ENCODE data around the gene DOHH. TPM values are rescaled to one million over a fixed set of nuclear protein-coding genes. Genes with fewer than 3 reads are reported as not detected.
"Not testable (repeated sequence)": the region's sequence is repeated elsewhere in the genome, so short reads cannot be mapped to it uniquely, and the experiment has no call there.

The DOHH gene
- total and polyA plus RNA-seq, 10 donors = 6.6 to 16.8 (median 10.7) TPM

DNA sequence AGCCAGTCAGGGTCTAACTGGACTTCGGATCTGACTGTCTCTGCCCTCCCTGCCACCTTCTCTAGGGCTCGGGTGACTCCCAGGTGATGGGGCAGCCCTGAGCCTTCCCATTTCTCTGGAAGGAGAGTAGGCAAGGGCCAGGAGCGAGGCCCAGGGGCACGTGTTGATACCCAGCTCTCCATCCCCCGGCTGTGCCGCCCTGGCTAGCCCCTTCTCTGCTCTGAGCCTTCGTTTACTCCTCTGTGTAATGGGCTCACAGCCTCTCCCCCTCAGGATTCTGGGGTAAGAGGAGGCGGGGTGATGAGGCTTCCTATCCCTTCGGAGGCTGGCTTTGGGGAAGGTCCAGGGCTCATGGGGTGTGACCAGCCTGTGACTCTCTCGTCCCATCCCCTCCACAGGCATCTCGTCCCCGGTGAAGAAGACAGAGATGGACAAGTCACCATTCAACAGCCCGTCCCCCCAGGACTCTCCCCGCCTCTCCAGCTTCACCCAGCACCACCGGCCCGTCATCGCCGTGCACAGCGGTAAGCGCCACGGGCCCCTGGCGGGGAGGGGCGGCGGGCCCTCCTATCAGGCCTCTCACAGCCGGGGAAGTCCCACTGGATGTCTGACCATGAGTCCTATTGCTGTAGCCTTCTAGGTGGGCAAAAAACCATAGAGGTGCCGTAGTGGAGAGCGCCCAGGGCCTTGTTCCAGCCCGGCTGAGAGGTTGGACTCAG lies 51.7 kb downstream of the DOHH start:
- Histone ChIP-seq H3K27me3 (replicated peaks in 1 of 7) (no peaks in the 10 kb centered on the region), H3K9me3 (no peaks in the 10 kb centered on the region), H3K4me1 (peaks cover 8 to 34% (median 23%) of the 10 kb centered on the region in 6 donors), H3K4me3 (no peak overlapping the region), H3K27ac (peak overlapping the region in 2 of 8 donors; percentile 0 to 11), H3K36me3 (peaks cover 0 to 98% (median 42%) of the 10 kb centered on the region in 6 donors)
- TF ChIP-seq POLR2A (IDR thresholded peaks at IDR 0.05) (no peak), POLR2AphosphoS5 (IDR thresholded peaks at IDR 0.05) (no peak)
- TF ChIP-seq, protein P1, sequence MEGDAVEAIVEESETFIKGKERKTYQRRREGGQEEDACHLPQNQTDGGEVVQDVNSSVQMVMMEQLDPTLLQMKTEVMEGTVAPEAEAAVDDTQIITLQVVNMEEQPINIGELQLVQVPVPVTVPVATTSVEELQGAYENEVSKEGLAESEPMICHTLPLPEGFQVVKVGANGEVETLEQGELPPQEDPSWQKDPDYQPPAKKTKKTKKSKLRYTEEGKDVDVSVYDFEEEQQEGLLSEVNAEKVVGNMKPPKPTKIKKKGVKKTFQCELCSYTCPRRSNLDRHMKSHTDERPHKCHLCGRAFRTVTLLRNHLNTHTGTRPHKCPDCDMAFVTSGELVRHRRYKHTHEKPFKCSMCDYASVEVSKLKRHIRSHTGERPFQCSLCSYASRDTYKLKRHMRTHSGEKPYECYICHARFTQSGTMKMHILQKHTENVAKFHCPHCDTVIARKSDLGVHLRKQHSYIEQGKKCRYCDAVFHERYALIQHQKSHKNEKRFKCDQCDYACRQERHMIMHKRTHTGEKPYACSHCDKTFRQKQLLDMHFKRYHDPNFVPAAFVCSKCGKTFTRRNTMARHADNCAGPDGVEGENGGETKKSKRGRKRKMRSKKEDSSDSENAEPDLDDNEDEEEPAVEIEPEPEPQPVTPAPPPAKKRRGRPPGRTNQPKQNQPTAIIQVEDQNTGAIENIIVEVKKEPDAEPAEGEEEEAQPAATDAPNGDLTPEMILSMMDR (IDR thresholded peaks at IDR 0.05 in 8 of 11, conservative IDR thresholded peaks at IDR 0.05 in 3 of 11) = no peak
- DNase-seq = no peak
- 94 to 98% (median 95%) methylated on average over 28 of the region's 28 CpGs for WGBS, 5 donors
- intact Hi-C loops (cut with DNase I; ENCODE audit: low total_unique reads) = no loop called here

DNA sequence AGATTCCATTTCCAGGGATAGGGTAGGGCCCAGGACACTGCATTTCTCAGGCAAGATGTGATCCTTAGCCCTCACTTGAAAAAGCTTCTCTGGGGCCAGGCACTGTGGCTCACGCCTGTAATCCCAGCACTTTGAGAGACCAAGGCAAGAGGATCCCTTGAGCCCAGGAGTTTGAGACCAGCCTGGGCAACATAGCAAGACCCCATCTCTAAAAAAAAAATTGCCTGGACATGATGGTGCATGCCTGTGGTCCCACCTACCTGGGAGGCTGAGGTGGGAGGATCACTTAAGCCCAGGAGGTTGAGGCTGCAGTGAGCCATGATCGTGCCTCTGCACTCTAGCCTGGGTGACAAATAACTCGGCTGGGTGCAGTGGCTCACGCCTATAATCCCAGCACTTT lies 53.8 kb downstream of the DOHH start:
- H3K27me3 ChIP-seq (replicated peaks in 1 of 7); H3K9me3 ChIP-seq; H3K4me3 ChIP-seq; DNase-seq; intact Hi-C loops (cut with DNase I; ENCODE audit: low total_unique reads): not testable (repeated sequence)
- Histone ChIP-seq H3K27ac (peak overlapping the region in 3 of 8 donors; percentile 3 to 46 (median 8)), H3K4me1 (peaks cover 10 to 55% (median 33%) of the 10 kb centered on the region in 6 donors), H3K36me3 (peaks cover 0 to 90% (median 24%) of the 10 kb centered on the region in 6 donors)
- 90 to 98% (median 94%) methylated on average over 3 to 4 of the region's 4 CpGs for WGBS, 5 donors

DNA sequence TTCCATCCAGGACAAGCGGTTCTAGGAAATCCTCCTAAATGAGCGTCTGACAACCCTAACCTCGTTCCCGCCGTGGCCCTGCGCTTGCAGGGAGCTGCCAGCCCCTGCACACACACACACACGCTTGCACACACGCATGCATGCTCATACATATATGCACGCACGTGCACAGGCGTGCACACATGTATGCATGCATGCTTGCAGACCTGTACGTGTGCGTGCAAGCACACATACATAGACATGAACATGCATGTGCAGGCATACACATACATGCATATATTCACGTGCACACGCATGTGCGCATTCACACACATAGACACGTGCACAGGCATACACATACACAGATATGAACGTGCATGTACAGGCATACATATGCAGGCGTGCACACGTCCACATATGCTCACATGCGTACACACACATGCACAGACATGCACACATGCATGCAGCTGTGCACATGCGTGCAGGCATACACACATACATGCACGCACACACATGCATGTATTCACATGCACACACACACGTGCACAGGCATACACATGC lies 55.7 kb downstream of the DOHH start:
- Histone ChIP-seq H3K4me3 (peak overlapping the region in 1 of 8 donors; percentile 4), H3K36me3 (peaks cover 0 to 89% (median 12%) of the 10 kb centered on the region in 6 donors), H3K9me3 (no peaks in the 10 kb centered on the region), H3K27me3 (replicated peaks in 1 of 7) (no peaks in the 10 kb centered on the region), H3K4me1 (peaks cover 10 to 64% (median 38%) of the 10 kb centered on the region in 6 donors), H3K27ac (peak overlapping the region in 2 of 8 donors; percentile 73 to 78)
- 58 to 72% (median 67%) methylated on average over 13 to 24 of the region's 24 CpGs for WGBS, 5 donors
- no peak for DNase-seq
- TF ChIP-seq POLR2A (IDR thresholded peaks at IDR 0.05) = no peak
- TF ChIP-seq, protein P1 (IDR thresholded peaks at IDR 0.05 in 8 of 11, conservative IDR thresholded peaks at IDR 0.05 in 3 of 11) = no peak
- TF ChIP-seq POLR2AphosphoS5 (IDR thresholded peaks at IDR 0.05) = peak; percentile 22 to 63 (median 61)
- intact Hi-C loops (cut with DNase I; ENCODE audit: low total_unique reads) = no loop called here

DNA sequence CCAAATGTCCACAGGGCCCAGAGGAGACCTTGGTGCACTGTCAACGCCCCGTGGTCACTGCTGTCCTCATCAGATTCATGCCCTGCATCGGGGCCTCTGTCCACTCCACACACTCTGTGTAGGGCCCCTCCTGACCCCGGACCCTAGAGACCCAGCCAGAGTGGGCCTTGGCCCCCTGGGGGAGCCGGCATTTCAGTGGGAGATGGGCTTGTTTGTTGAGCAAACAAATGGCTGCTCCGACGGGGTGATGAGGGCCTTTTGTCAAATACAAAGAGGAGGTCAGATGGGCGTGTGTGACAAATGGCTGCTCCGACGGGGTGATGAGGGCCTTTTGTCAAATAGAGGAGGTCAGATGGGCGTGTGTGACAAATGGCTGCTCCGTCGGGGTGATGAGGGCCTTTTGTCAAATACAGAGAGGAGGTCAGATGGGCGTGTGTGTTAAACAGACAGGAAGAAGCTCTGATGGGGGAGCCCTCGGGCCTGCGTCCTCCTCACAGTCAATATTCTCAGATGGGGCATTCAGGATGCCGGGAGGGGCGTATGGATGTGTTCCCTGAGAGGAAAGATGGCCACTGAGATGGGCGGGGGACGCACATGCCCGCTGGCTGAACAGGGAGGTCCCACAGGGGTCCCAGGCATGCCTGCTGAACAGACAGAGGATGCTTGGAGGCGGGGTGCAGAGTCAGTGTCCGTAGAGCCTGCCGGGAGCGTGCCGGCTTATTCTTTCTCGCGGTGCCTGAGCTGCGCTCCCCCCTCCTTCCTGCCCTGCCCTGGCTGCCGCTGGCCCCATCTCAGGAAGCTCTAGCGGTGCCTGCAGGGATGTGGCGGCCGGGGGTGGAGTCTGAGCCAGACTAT lies 56.4 kb downstream of the DOHH start:
- TF ChIP-seq POLR2AphosphoS5 (IDR thresholded peaks at IDR 0.05) = peak; percentile 47 to 84 (median 80)
- TF ChIP-seq POLR2A (IDR thresholded peaks at IDR 0.05) = no peak
- TF ChIP-seq, protein P1 (IDR thresholded peaks at IDR 0.05 in 8 of 11, conservative IDR thresholded peaks at IDR 0.05 in 3 of 11) = peak in 1 of 11 experiments; percentile 19
- Histone ChIP-seq H3K4me3 (peak overlapping the region in 1 of 8 donors; percentile 4), H3K4me1 (peaks cover 10 to 64% (median 38%) of the 10 kb centered on the region in 6 donors), H3K27me3 (replicated peaks in 1 of 7) (no peaks in the 10 kb centered on the region), H3K27ac (peak overlapping the region in 6 of 8 donors; percentile 13 to 78 (median 70)), H3K9me3 (no peaks in the 10 kb centered on the region), H3K36me3 (peaks cover 0 to 86% (median 6%) of the 10 kb centered on the region in 6 donors)
- peak; percentile 85 for DNase-seq
- WGBS, 5 donors = 30 to 60% (median 38%) methylated on average over 21 to 33 of the region's 33 CpGs
- intact Hi-C loops (cut with DNase I; ENCODE audit: low total_unique reads) = no loop called here
